ENCODE measurements around the gene NFYA. TPM values are rescaled to one million over a fixed set of nuclear protein-coding genes. Genes with fewer than 3 reads are reported as not detected.

Gene NFYA
- polyA plus RNA-seq, 3 donors: 9.7 to 21.4 (median 10.7) TPM

- H3K4me3 Mint-ChIP-seq: no peak overlapping the region
- no peak for TF ChIP-seq CTCF (IDR thresholded peaks at IDR 0.05)
- H3K36me3 Mint-ChIP-seq: peaks cover 0 to 18% of the 10 kb centered on the region in 2 donors
- DNase-seq: no peak
- Histone ChIP-seq H3K27ac (ENCODE audit: low read depth in 1 of 2, low read length in 2 of 2) (no peak overlapping the region), H4K20me1 (ENCODE audit: insufficient read depth, low read length) (no peaks in the 10 kb centered on the region), H3K79me2 (ENCODE audit: insufficient read depth, low read length) (no peaks in the 10 kb centered on the region), H3K4me2 (replicated peaks; ENCODE audit: extremely low read depth, low read length, poor library complexity, severe bottlenecking) (no peak overlapping the region), H3K9ac (ENCODE audit: insufficient read depth, low read length, poor library complexity, severe bottlenecking) (no peak overlapping the region), H3K27me3 (ENCODE audit: control insufficient read depth in 2 of 2, insufficient read depth in 2 of 2, low read length in 2 of 2) (no peaks in the 10 kb centered on the region), H3K4me3 (replicated peaks in 1 of 3; ENCODE audit: low read depth in 2 of 3, low read length in 3 of 3) (no peak overlapping the region), H3K4me1 (ENCODE audit: control insufficient read depth in 1 of 2, insufficient read depth in 2 of 2, low read length in 2 of 2) (no peaks in the 10 kb centered on the region), H3K36me3 (replicated peaks in 1 of 2; ENCODE audit: control insufficient read depth in 1 of 2, insufficient read depth in 2 of 2, low read length in 2 of 2) (no peaks in the 10 kb centered on the region), H3K9me3 (replicated peaks in 1 of 2; ENCODE audit: control insufficient read depth in 1 of 2, insufficient read depth in 1 of 2, low read length in 2 of 2) (no peaks in the 10 kb centered on the region), H2AFZ (ENCODE audit: insufficient read depth, low read depth, low read length, poor library complexity, severe bottlenecking) (no peak overlapping the region)
- peaks cover 0 to 6% (median 0%) of the 10 kb centered on the region in 7 donors for H3K9me3 Mint-ChIP-seq
- H3K27me3 Mint-ChIP-seq (ENCODE audit: low read depth in 3 of 3): no peaks in the 10 kb centered on the region
- WGBS (ENCODE audit: insufficient coverage): no CpG with 5 or more reads among the region's 1 CpG
- no peak overlapping the region for H3K27ac Mint-ChIP-seq
- no peaks in the 10 kb centered on the region for H3K4me1 Mint-ChIP-seq
- intact Hi-C loops (cut with micrococcal nuclease): no loop called here
Observed at GRCh38 chr6:41122373-41122772, 49.6 kb downstream of the NFYA start.

- Histone ChIP-seq H3K36me3 (replicated peaks in 1 of 2; ENCODE audit: control insufficient read depth in 1 of 2, insufficient read depth in 2 of 2, low read length in 2 of 2) (no peaks in the 10 kb centered on the region), H3K4me3 (replicated peaks in 1 of 3; ENCODE audit: low read depth in 2 of 3, low read length in 3 of 3) (no peak overlapping the region), H2AFZ (ENCODE audit: insufficient read depth, low read depth, low read length, poor library complexity, severe bottlenecking) (no peak overlapping the region), H3K9ac (ENCODE audit: insufficient read depth, low read length, poor library complexity, severe bottlenecking) (no peak overlapping the region), H3K4me1 (ENCODE audit: control insufficient read depth in 1 of 2, insufficient read depth in 2 of 2, low read length in 2 of 2) (no peaks in the 10 kb centered on the region), H3K9me3 (replicated peaks in 1 of 2; ENCODE audit: control insufficient read depth in 1 of 2, insufficient read depth in 1 of 2, low read length in 2 of 2) (no peaks in the 10 kb centered on the region), H4K20me1 (ENCODE audit: insufficient read depth, low read length) (no peaks in the 10 kb centered on the region), H3K79me2 (ENCODE audit: insufficient read depth, low read length) (no peaks in the 10 kb centered on the region), H3K27ac (ENCODE audit: low read depth in 1 of 2, low read length in 2 of 2) (no peak overlapping the region), H3K27me3 (ENCODE audit: control insufficient read depth in 2 of 2, insufficient read depth in 2 of 2, low read length in 2 of 2) (no peaks in the 10 kb centered on the region), H3K4me2 (replicated peaks; ENCODE audit: extremely low read depth, low read length, poor library complexity, severe bottlenecking) (no peak overlapping the region)
- intact Hi-C loops (cut with micrococcal nuclease): no loop called here
- Mint-ChIP-seq H3K4me1 (no peaks in the 10 kb centered on the region), H3K27me3 (ENCODE audit: low read depth in 3 of 3) (no peaks in the 10 kb centered on the region), H3K9me3 (peaks cover 0 to 6% (median 0%) of the 10 kb centered on the region in 7 donors), H3K4me3 (no peak overlapping the region), H3K27ac (no peak overlapping the region), H3K36me3 (peaks cover 0 to 15% of the 10 kb centered on the region in 2 donors)
- TF ChIP-seq CTCF (IDR thresholded peaks at IDR 0.05): no peak
- WGBS (ENCODE audit: insufficient coverage): no CpG with 5 or more reads among the region's 1 CpG
- no peak for DNase-seq
Observed at GRCh38 chr6:41122918-41123317, 50.1 kb downstream of the NFYA start.

Data from CD14-positive monocyte (primary cell).